ENCODE measurements around the gene ARMC9.

The ARMC9 gene

GRCh38 chr2:231198291-231199173 is at the start of gene ARMC9:
Gene ARMC9 (plus strand): TSS chr2:231198631. CDS start chr2:231206239, 7,608 bp downstream.
- H3K4me3 ChIP-seq (ENCODE audit: low read length): peak within 1 kb of the TSS; percentile 75
- no peaks in the 10 kb centered on the region for H3K27me3 ChIP-seq (ENCODE audit: control insufficient read depth, insufficient read depth, low read length)
- no CpG with 5 or more reads among the region's 83 CpGs for WGBS (ENCODE audit: insufficient coverage, insufficient read length)
- no peaks in the 10 kb centered on the region for H3K9me3 ChIP-seq (ENCODE audit: control insufficient read depth, insufficient read depth, low read length)
- peak; percentile 67 for DNase-seq (ENCODE audit: low read depth, low spot score)
- no peaks in the 10 kb centered on the region for H3K36me3 ChIP-seq (ENCODE audit: control insufficient read depth, insufficient read depth, low read length)
- no peak within 1 kb of the TSS for H3K27ac ChIP-seq (ENCODE audit: low read length)
- no peaks in the 10 kb centered on the region for H3K4me1 ChIP-seq (ENCODE audit: control insufficient read depth, insufficient read depth, low read length)

GRCh38 chr2:231152800-231153557 is 45.5 kb upstream of the ARMC9 start:
- H3K4me1 ChIP-seq (ENCODE audit: control insufficient read depth, insufficient read depth, low read length): no peaks in the 10 kb centered on the region
- no peak for DNase-seq (ENCODE audit: low read depth, low spot score)
- H3K36me3 ChIP-seq (ENCODE audit: control insufficient read depth, insufficient read depth, low read length): peaks cover 3% of the 10 kb centered on the region; the same call in 1 of the 2 replicates
- no peaks in the 10 kb centered on the region for H3K27me3 ChIP-seq (ENCODE audit: control insufficient read depth, insufficient read depth, low read length)
- WGBS (ENCODE audit: insufficient coverage, insufficient read length): no CpG with 5 or more reads among the region's 8 CpGs
- no peak overlapping the region for H3K4me3 ChIP-seq (ENCODE audit: low read length)
- no peak overlapping the region for H3K27ac ChIP-seq (ENCODE audit: low read length)
- no peaks in the 10 kb centered on the region for H3K9me3 ChIP-seq (ENCODE audit: control insufficient read depth, insufficient read depth, low read length)

GRCh38 chr2:231159306-231159705 is 39.1 kb upstream of the ARMC9 start:
- DNase-seq (ENCODE audit: low read depth, low spot score): no peak
- Histone ChIP-seq H3K4me1 (ENCODE audit: control insufficient read depth, insufficient read depth, low read length) (peaks cover 1% of the 10 kb centered on the region; the same call in 1 of the 2 replicates), H3K9me3 (ENCODE audit: control insufficient read depth, insufficient read depth, low read length) (no peaks in the 10 kb centered on the region), H3K4me3 (ENCODE audit: low read length) (no peak overlapping the region), H3K27me3 (ENCODE audit: control insufficient read depth, insufficient read depth, low read length) (no peaks in the 10 kb centered on the region), H3K27ac (ENCODE audit: low read length) (no peak overlapping the region), H3K36me3 (ENCODE audit: control insufficient read depth, insufficient read depth, low read length) (peaks cover 2% of the 10 kb centered on the region; the same call in 1 of the 2 replicates)

GRCh38 chr2:231160701-231161100 is 37.7 kb upstream of the ARMC9 start:
- no peak for DNase-seq (ENCODE audit: low read depth, low spot score)
- Histone ChIP-seq H3K27ac (ENCODE audit: low read length) (no peak overlapping the region), H3K4me1 (ENCODE audit: control insufficient read depth, insufficient read depth, low read length) (peaks cover 1% of the 10 kb centered on the region; the same call in 1 of the 2 replicates), H3K4me3 (ENCODE audit: low read length) (no peak overlapping the region), H3K9me3 (ENCODE audit: control insufficient read depth, insufficient read depth, low read length) (no peaks in the 10 kb centered on the region), H3K36me3 (ENCODE audit: control insufficient read depth, insufficient read depth, low read length) (no peaks in the 10 kb centered on the region), H3K27me3 (ENCODE audit: control insufficient read depth, insufficient read depth, low read length) (no peaks in the 10 kb centered on the region)
- WGBS (ENCODE audit: insufficient coverage, insufficient read length): no CpG with 5 or more reads among the region's 5 CpGs

GRCh38 chr2:231161252-231161839 is 37.1 kb upstream of the ARMC9 start:
- Histone ChIP-seq H3K4me1 (ENCODE audit: control insufficient read depth, insufficient read depth, low read length) (peaks cover 1% of the 10 kb centered on the region; the same call in 1 of the 2 replicates), H3K27me3 (ENCODE audit: control insufficient read depth, insufficient read depth, low read length) (no peaks in the 10 kb centered on the region), H3K4me3 (ENCODE audit: low read length) (no peak overlapping the region), H3K36me3 (ENCODE audit: control insufficient read depth, insufficient read depth, low read length) (no peaks in the 10 kb centered on the region), H3K27ac (ENCODE audit: low read length) (no peak overlapping the region), H3K9me3 (ENCODE audit: control insufficient read depth, insufficient read depth, low read length) (no peaks in the 10 kb centered on the region)
- WGBS (ENCODE audit: insufficient coverage, insufficient read length): no CpG with 5 or more reads among the region's 7 CpGs
- no peak for DNase-seq (ENCODE audit: low read depth, low spot score)

GRCh38 chr2:231161877-231162329 is 36.5 kb upstream of the ARMC9 start:
- WGBS (ENCODE audit: insufficient coverage, insufficient read length): no CpG with 5 or more reads among the region's 2 CpGs
- H3K4me3 ChIP-seq (ENCODE audit: low read length): no peak overlapping the region
- no peaks in the 10 kb centered on the region for H3K9me3 ChIP-seq (ENCODE audit: control insufficient read depth, insufficient read depth, low read length)
- no peaks in the 10 kb centered on the region for H3K27me3 ChIP-seq (ENCODE audit: control insufficient read depth, insufficient read depth, low read length)
- no peak for DNase-seq (ENCODE audit: low read depth, low spot score)
- H3K4me1 ChIP-seq (ENCODE audit: control insufficient read depth, insufficient read depth, low read length): peaks cover 1% of the 10 kb centered on the region; the same call in 1 of the 2 replicates
- no peak overlapping the region for H3K27ac ChIP-seq (ENCODE audit: low read length)
- H3K36me3 ChIP-seq (ENCODE audit: control insufficient read depth, insufficient read depth, low read length): no peaks in the 10 kb centered on the region

- Histone ChIP-seq H3K4me1 (ENCODE audit: control insufficient read depth, insufficient read depth, low read length) (peaks cover 1% of the 10 kb centered on the region; the same call in 1 of the 2 replicates), H3K36me3 (ENCODE audit: control insufficient read depth, insufficient read depth, low read length) (no peaks in the 10 kb centered on the region; the same call in 1 of the 2 replicates), H3K27ac (ENCODE audit: low read length) (no peak overlapping the region), H3K4me3 (ENCODE audit: low read length) (no peak overlapping the region), H3K9me3 (ENCODE audit: control insufficient read depth, insufficient read depth, low read length) (no peaks in the 10 kb centered on the region), H3K27me3 (ENCODE audit: control insufficient read depth, insufficient read depth, low read length) (no peaks in the 10 kb centered on the region)
- no CpG with 5 or more reads among the region's 3 CpGs for WGBS (ENCODE audit: insufficient coverage, insufficient read length)
- no peak for DNase-seq (ENCODE audit: low read depth, low spot score)
Measured at GRCh38 chr2:231163011-231163410, 35.4 kb upstream of the ARMC9 start.

GRCh38 chr2:231163414-231164095 is 34.9 kb upstream of the ARMC9 start:
- H3K36me3 ChIP-seq (ENCODE audit: control insufficient read depth, insufficient read depth, low read length): no peaks in the 10 kb centered on the region; the same call in 1 of the 2 replicates
- H3K9me3 ChIP-seq (ENCODE audit: control insufficient read depth, insufficient read depth, low read length): no peaks in the 10 kb centered on the region
- H3K27ac ChIP-seq (ENCODE audit: low read length): no peak overlapping the region
- H3K27me3 ChIP-seq (ENCODE audit: control insufficient read depth, insufficient read depth, low read length): no peaks in the 10 kb centered on the region
- no peak overlapping the region for H3K4me3 ChIP-seq (ENCODE audit: low read length)
- WGBS (ENCODE audit: insufficient coverage, insufficient read length): 100% methylated on average over 1 of the region's 4 CpGs
- H3K4me1 ChIP-seq (ENCODE audit: control insufficient read depth, insufficient read depth, low read length): peaks cover 1% of the 10 kb centered on the region; the same call in 1 of the 2 replicates
- DNase-seq (ENCODE audit: low read depth, low spot score): no peak

- H3K27me3 ChIP-seq (ENCODE audit: control insufficient read depth, insufficient read depth, low read length): no peaks in the 10 kb centered on the region
- no peak overlapping the region for H3K27ac ChIP-seq (ENCODE audit: low read length)
- H3K4me1 ChIP-seq (ENCODE audit: control insufficient read depth, insufficient read depth, low read length): peaks cover 1% of the 10 kb centered on the region; the same call in 1 of the 2 replicates
- H3K36me3 ChIP-seq (ENCODE audit: control insufficient read depth, insufficient read depth, low read length): no peaks in the 10 kb centered on the region; the same call in 1 of the 2 replicates
- DNase-seq (ENCODE audit: low read depth, low spot score): no peak
- no peaks in the 10 kb centered on the region for H3K9me3 ChIP-seq (ENCODE audit: control insufficient read depth, insufficient read depth, low read length)
- no CpG with 5 or more reads among the region's 6 CpGs for WGBS (ENCODE audit: insufficient coverage, insufficient read length)
- no peak overlapping the region for H3K4me3 ChIP-seq (ENCODE audit: low read length)
Measured at GRCh38 chr2:231167745-231168459, 30.5 kb upstream of the ARMC9 start.
